Stomach (tissue), 4 donors: Measurements from ENCODE around the gene CACTIN.

Experiments used
- EP300 ChIP-seq: sonication (generic); formaldehyde crosslinking; IDR thresholded peaks from one replicate; pipeline ENCODE4 v1.6.1; 2017; ENCODE audit warnings: antibody characterized with exemption
- POLR2AphosphoS5 ChIP-seq, 3 donors: sonication (generic); formaldehyde crosslinking; IDR thresholded peaks; one replicate each; pipeline ENCODE4 v1.6.1; 2016; ENCODE audit warnings: antibody characterized with exemption in 3 of 3
- TF ChIP-seq, protein P1 (sequence below), 7 experiments: fragments of 450-650 bp in 4 of 7; fragments of 200-600 bp in 3 of 7; sonication (generic) in 3 of 7; IDR thresholded peaks; one replicate each; pipeline ENCODE4 v1.5.1; 2016 to 2019; ENCODE audit warnings: antibody characterized with exemption in 7 of 7, control low read depth in 2 of 7, mild to moderate bottlenecking in 1 of 7

DNA sequence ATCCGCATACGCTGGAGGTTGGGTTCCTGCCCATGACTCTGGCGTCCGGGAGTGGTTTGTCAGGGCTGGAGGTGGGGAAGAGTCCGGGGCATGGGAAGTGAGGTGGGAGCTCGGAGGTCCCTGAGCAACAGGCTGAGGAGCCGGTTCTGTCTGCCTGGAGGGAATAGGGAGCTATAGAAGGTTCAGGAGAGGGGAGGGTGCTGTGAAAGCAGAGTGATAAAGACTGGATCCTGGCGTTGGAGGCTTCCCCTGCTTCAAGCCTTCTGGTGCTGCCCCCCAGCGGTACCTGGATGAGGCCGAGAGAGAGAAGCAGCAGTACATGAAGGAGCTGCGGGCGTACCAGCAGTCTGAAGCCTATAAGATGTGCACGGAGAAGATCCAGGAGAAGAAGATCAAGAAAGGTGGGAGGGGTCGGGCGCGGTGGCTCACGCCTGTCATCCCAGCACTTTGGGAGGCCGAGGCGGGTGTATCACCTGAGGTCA is 51.3 kb downstream of the CACTIN start:
- TF ChIP-seq, protein P1, sequence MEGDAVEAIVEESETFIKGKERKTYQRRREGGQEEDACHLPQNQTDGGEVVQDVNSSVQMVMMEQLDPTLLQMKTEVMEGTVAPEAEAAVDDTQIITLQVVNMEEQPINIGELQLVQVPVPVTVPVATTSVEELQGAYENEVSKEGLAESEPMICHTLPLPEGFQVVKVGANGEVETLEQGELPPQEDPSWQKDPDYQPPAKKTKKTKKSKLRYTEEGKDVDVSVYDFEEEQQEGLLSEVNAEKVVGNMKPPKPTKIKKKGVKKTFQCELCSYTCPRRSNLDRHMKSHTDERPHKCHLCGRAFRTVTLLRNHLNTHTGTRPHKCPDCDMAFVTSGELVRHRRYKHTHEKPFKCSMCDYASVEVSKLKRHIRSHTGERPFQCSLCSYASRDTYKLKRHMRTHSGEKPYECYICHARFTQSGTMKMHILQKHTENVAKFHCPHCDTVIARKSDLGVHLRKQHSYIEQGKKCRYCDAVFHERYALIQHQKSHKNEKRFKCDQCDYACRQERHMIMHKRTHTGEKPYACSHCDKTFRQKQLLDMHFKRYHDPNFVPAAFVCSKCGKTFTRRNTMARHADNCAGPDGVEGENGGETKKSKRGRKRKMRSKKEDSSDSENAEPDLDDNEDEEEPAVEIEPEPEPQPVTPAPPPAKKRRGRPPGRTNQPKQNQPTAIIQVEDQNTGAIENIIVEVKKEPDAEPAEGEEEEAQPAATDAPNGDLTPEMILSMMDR (IDR thresholded peaks at IDR 0.05) = no peak
- TF ChIP-seq POLR2AphosphoS5 (IDR thresholded peaks at IDR 0.05) (no peak), EP300 (no peak)
